Head of caudate nucleus (tissue), 42 donors: Measurements from ENCODE around the gene IL11RA.

Experiments
- DNase-seq, 42 donors: peaks; one replicate each; pipeline versions ENCODE4 v3.0.0 to v3.0.0-alpha.2; 2020 to 2021; ENCODE audit warnings: mixed read lengths in 7 of 42
- intact Hi-C: fragments of 100-400 bp; cut with DNase I; formaldehyde crosslinking; loops from one replicate; pipeline ENCODE4 v1.15.0; 2022

IL11RA gene

GRCh38 chr9:34701023-34701768, 49.2 kb downstream of the IL11RA start:
- DNase-seq, result peak; percentile 47 to 88 (median 80)
- intact Hi-C loops, result loop anchor here (5.0 kb wide), 1 partner anchor 39 kb away; the partner anchor contains the start of gene CCL27

GRCh38 chr9:34701769-34702736, 50.1 kb downstream of the IL11RA start:
- intact Hi-C loops, result loop anchor here (5.0 kb wide), 1 partner anchor 40 kb away; the partner anchor contains the start of gene CCL27
- peak; percentile 76 to 94 (median 89) for DNase-seq

GRCh38 chr9:34707130-34707529, 55.1 kb downstream of the IL11RA start:
- DNase-seq, result no peak
- intact Hi-C loops, result no loop called here

- intact Hi-C loops, result no loop called here
- no peak for DNase-seq
Observed at GRCh38 chr9:34709196-34709978, 57.4 kb downstream of the IL11RA start.

- intact Hi-C loops, result no loop called here
- DNase-seq, result no peak
Observed at GRCh38 chr9:34710023-34710422, 58.0 kb downstream of the IL11RA start, which contains the start of gene CCL21. CCL21 (minus strand) TSS chr9:34710136; CDS start chr9:34710066, 70 bp downstream.
